Measurements from ENCODE around the gene TAS2R38. TPM values are rescaled to one million over a fixed set of nuclear protein-coding genes. Genes with fewer than 3 reads are reported as not detected.

TAS2R38 gene
- total and polyA plus RNA-seq, 12 donors = not detected

- no peak overlapping the region for H3K4me3 ChIP-seq
- ATAC-seq (no peak), DNase-seq (no peak)
- no peaks in the 10 kb centered on the region for H3K27me3 ChIP-seq
- no peak for TF ChIP-seq CTCF (IDR thresholded peaks at IDR 0.05)
- peak overlapping the region in 2 of 10 donors; percentile 22 to 55 for H3K27ac ChIP-seq
- intact Hi-C loops (cut with DNase I) = no loop called here
- peaks cover 0 to 33% (median 10%) of the 10 kb centered on the region in 11 donors for H3K9me3 ChIP-seq
- H3K36me3 ChIP-seq = no peaks in the 10 kb centered on the region
- peaks cover 0 to 15% (median 0%) of the 10 kb centered on the region in 9 donors for H3K4me1 ChIP-seq
- WGBS, 2 donors = 72 to 77% methylated on average over 3 of the region's 3 CpGs
These were observed 28.8 kb downstream of the TAS2R38 start for GRCh38 chr7:141944811-141945210.

- Histone ChIP-seq H3K4me3 (no peak overlapping the region), H3K4me1 (peaks cover 0 to 13% (median 0%) of the 10 kb centered on the region in 9 donors), H3K9me3 (peaks cover 0 to 43% (median 10%) of the 10 kb centered on the region in 11 donors), H3K36me3 (no peaks in the 10 kb centered on the region), H3K27me3 (no peaks in the 10 kb centered on the region), H3K27ac (no peak overlapping the region)
- no peak for TF ChIP-seq CTCF (IDR thresholded peaks at IDR 0.05)
- 55 to 59% methylated on average over 1 of the region's 1 CpG for WGBS, 2 donors
- intact Hi-C loops (cut with DNase I) = no loop called here
- DNase-seq = no peak
- ATAC-seq = no peak
These were observed 29.7 kb downstream of the TAS2R38 start for GRCh38 chr7:141943846-141944245.

GRCh38 chr7:141941075-141941474 is 32.5 kb downstream of the TAS2R38 start:
- peaks cover 0 to 8% (median 0%) of the 10 kb centered on the region in 9 donors for H3K4me1 ChIP-seq
- no peak overlapping the region for H3K27ac ChIP-seq
- DNase-seq = no peak
- H3K9me3 ChIP-seq = peaks cover 0 to 56% (median 10%) of the 10 kb centered on the region in 11 donors
- intact Hi-C loops (cut with DNase I) = no loop called here
- TF ChIP-seq CTCF (IDR thresholded peaks at IDR 0.05) = no peak
- WGBS, 2 donors = 81% methylated on average over 3 of the region's 3 CpGs
- H3K36me3 ChIP-seq = no peaks in the 10 kb centered on the region
- H3K4me3 ChIP-seq = no peak overlapping the region
- no peaks in the 10 kb centered on the region for H3K27me3 ChIP-seq
- no peak for ATAC-seq

GRCh38 chr7:141930211-141930610 is 43.4 kb downstream of the TAS2R38 start:
- no peak for ATAC-seq
- no peak overlapping the region for H3K4me3 ChIP-seq
- no peaks in the 10 kb centered on the region for H3K27me3 ChIP-seq
- intact Hi-C loops (cut with DNase I) = no loop called here
- H3K4me1 ChIP-seq = peaks cover 0 to 19% (median 0%) of the 10 kb centered on the region in 9 donors
- no peak for TF ChIP-seq CTCF (IDR thresholded peaks at IDR 0.05)
- H3K27ac ChIP-seq = no peak overlapping the region
- 68 to 71% methylated on average over 5 of the region's 5 CpGs for WGBS, 2 donors
- peaks cover 0 to 5% (median 0%) of the 10 kb centered on the region in 11 donors for H3K9me3 ChIP-seq
- no peak for DNase-seq
- H3K36me3 ChIP-seq = no peaks in the 10 kb centered on the region
